HG02970 (cell line): ENCODE data around the gene CDCA4.

ENCODE experiments used
- ATAC-seq: cut with Tn5 transposase; IDR thresholded peaks from one replicate; pipeline ENCODE4 v1.9.1; 2021; ENCODE audit warnings: mild to moderate bottlenecking, moderate library complexity, moderate number of reproducible peaks; ENCODE audit not compliant: unreplicated experiment, low FRiP score

Gene CDCA4

DNA sequence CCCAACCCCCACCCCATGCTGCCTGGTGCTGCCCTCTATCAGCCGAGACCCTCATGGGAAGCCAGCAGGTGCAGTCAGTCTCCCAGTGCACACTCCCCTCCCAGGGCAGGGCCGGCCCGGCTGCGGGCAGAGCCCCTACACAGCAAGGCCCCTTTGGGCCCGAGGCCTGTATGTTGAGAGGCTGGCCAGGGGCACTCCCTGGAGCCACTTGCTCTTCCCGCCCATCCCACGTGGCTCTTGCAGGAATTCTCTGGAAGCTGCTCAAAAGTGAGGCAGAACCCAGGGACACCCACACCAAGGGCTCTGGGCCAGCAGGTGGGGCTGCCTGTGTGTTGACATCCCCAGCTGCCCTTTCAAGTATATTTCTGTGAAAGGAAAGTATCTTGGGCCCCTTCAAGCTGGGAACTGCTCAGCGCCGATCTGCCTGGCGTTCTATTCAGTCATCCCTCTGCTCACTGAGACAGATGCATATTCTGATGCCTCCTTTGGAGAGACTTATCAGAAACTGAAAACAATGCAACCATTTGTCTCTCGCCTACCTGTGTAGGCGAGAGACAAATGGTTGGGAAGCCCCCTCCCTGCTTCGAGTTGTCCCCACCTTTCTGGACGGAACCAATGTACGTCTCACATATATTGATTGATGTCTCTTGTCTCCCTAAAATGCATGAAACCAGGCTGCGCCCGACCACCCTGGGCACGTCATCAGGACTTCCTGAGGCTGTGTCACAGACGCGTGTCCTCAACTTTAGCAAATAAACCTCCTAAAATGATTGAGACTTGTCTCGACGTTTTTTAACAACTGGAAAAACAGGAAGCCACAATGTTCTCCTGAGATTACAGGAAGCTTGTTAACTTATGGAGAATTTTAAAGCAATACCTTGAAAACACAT, 38.4 kb upstream of the CDCA4 start:
- ATAC-seq = no peak

DNA sequence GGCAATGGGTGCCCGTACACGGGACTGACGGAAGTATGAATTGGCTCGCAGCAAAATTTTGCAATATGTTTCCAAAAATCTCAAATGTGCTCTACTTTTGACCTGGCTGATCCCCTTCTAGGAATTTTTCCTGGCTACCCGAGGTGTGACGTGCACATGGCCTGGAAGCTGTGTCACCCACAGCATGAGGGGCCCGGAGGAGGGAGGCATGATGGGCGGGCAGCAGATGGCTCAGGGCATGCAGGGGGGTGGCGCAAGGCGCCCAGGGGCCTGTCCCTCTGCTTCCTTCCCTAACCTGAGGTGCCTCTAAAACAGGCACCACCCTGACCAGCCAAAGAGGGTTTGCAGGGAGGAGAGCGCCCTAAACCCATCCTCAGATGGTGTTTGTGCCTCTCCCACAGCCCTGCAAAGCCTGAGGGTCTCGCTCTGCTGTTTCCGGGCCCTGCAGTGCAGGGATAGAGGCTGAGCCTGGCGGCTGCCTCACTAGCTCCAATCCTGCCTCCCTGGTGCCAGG, 37.7 kb upstream of the CDCA4 start:
- ATAC-seq = no peak

GRCh38 chr14:105056303-105056831, 35.5 kb upstream of the CDCA4 start:
- no peak for ATAC-seq

- ATAC-seq = no peak
Observed at GRCh38 chr14:105055736-105056302, 34.9 kb upstream of the CDCA4 start.

DNA sequence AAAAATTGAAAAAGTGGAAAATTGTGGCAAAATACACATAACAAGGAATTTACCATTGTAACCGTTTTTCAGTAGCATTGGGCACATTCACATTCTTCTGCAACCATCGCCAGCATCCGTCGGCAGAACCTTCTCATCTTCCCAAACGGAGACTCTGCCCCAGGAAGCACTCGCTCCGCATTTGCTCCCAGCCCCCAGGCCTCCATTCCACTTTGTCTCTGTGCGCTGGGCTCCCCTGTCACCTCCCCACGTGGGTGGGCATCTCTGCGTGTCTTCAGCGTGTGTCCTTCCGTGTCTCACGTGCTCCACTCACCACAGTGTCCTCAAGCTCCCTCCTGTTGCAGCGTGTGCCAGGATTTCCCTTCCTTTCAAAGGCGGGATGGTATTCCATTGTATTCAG, 34.5 kb upstream of the CDCA4 start:
- ATAC-seq = no peak

GRCh38 chr14:105053996-105054395, 33.1 kb upstream of the CDCA4 start:
- ATAC-seq = no peak

GRCh38 chr14:105053421-105053820, 32.5 kb upstream of the CDCA4 start:
- no peak for ATAC-seq

GRCh38 chr14:105052110-105052458, 31.2 kb upstream of the CDCA4 start:
- no peak for ATAC-seq

DNA sequence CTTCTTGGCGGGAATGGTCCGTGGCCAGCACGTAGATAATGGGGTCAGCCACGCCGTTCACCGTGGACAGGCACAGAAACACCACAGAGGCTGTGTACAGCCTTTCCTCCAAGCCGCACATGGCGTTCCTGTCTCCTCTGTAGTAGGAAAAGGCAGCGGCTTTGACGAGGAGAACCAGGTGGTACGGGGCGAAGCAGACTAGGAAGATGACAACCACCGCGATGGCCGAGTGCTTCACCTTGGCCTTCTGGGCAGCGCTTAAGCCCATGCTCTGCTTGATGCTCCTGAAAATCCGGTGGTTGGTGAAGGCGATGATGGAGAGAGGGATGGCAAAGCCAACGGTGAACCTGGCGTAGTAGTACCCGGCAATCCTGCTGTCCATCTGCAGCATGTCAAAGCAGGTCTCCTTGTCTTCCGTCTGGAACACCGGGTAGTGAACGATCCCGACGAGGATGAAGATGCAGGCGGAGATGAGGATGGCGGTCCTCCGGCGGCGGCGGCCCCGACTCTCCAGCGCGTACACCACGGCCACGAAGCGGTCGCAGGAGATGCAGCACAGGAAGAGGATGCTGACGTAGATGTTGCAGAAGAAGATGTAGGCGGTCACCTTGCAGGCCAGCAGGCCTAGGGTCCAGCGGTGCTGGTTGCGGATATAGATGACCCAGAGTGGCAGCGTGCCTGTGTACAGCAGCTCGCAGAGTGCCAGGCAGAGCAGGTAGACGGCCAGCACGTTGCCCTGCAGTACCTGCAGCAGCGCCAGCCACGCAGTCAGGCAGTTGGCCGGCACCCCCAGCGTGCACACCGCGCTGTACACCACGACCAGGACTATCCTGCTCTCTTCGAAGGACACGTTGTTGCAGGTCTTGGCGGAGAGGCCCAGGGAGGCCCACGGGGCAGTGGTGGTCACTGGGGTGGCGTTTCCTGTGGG, 30.6 kb upstream of the CDCA4 start:
- no peak for ATAC-seq

GRCh38 chr14:105050551-105050897, 29.6 kb upstream of the CDCA4 start:
- ATAC-seq = no peak

DNA sequence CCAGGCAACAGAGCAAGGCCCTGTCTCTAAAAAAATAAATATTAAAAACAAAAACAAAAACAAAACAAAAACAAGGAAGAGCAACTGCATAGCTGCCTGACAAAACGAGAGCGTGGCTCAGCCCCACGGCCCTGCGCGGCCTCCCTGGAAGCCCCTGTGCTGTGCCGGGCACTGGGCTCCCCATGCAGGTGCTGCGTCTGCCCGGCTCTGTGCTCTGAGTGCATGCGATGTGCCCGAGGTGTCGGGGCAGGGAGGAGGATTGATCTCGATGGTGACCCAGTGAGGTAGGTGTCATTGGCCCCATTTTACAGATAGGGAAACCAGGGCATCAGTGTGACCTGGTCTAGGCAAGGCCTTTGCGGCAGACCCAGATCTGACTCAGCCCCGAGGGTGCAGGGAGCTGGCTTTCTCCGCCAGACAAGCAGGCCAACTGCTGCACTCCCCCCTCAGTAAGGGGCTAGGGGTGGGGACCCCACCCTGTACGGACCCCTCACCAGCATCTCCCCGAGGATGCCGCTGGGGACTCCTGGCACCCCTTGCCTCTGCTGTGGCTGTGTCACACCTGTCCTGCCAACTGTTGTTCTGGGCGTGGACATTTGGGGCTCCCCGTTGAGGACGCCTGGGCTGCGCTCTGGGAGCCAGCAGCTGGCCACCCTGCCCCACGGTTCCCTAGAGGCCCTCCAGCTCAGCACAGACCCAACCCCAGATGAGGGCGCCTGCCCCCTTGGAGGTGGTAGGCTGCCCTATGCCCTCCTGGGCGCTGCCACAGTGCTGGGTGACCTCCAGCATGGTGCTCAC, 29.1 kb upstream of the CDCA4 start:
- no peak for ATAC-seq

DNA sequence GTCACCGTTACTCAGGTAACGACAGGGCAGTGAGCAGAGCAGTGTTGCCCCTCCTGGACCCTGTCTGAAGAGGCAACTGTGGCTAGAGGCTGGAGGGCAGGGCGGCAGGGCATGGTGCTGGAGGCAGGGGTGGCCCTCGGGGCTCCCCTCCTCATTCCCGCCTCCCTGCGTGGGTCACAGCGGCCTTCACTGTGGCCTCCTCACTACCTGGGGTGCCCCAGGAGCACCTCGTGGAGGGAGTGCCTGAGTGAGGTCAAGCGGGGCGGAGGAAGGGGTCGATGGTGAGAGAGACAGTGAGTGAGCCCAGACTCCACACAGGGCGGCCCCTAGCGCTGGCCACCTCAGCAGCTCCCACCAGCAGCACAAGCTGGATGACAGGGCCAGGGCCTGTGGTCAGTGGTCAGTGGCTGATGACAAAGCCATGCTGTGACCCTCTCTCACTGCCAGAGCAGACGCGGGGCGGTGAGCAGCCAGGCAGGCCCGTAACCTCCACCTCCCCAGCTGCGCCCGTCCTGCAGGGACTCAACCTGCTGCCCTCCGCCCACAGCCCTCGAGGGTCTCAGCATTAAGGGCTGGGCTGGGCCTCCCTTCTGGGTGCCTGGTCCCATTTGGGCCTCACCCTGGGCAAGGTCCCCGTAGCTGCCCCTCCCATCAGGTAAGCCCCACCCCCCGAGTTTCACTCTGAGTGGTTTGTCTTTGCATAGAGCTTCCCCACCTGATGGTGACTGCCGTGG, 26.6 kb upstream of the CDCA4 start:
- ATAC-seq = no peak

GRCh38 chr14:105046891-105047282, 26.0 kb upstream of the CDCA4 start:
- ATAC-seq = no peak

- ATAC-seq = no peak
Observed at GRCh38 chr14:105045710-105046326, 24.9 kb upstream of the CDCA4 start.

DNA sequence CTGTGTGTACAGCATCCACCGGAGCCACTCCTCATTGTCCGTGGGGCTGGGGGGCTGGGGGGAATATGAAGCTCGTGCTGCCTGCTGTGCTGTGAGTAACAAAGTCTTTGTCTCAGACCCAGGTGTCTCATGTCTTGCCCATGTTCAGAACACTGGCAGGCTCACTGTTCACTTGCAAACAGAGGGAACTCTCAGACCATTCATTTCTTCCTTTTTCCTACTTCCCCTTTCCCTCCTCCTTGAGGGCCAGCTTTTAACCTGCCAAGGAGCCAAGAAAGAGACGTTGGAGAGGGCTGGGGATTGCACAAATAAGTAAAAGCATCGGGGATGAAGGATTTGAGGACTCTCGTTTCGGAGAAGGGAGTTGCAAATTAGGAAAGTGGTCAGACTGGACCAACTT, 22.8 kb upstream of the CDCA4 start:
- no peak for ATAC-seq

GRCh38 chr14:105042813-105043212, 21.9 kb upstream of the CDCA4 start:
- no peak for ATAC-seq

DNA sequence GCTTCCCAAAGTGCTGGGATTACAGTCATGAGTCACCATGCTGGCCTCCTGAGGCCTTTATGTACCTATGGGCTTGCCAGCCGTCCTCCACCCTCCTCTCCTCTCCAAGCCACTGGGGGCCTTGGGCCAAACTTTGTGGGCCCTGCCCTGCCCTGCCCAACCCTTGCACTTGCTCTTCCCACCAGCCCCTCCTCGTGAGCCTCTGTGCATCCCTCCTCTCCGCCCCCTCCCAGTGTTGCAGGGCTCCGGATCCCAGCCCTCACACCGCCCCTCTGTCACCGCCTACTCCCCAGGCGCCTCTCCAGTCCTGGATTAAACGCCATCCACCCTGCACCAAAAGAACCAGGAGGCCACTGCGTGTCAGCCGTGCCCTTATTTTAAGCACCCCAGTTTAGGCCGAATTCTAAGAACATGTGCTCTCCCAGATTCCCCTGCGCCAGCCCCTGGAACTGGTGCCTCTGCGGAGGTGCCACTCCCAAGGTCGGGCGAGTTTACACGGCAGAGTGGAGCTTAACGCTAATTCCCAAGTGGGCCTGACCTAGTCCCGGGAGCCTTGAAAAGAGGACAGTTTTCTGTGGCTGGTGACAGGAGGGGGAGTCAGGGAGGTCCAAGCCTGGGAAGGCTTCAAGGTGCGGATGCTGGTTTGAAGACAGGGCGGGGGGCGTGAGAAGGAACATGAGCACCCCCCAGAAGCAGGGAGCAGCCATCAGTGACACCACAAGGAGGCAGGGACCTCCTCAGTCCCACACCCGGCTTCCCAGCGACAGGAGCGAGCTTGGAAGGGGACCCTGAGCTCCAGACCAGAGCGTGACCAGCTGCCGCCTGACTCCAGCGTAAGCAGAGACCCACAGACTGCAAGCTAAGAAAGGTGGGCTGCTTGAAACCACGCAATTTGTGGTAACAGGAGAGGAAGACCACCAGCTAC, 21.2 kb upstream of the CDCA4 start:
- ATAC-seq = no peak
